Adipose tissue (tissue), 3 donors: Measurements from ENCODE around the gene BRINP2. TPM values are rescaled to one million over a fixed set of nuclear protein-coding genes. Genes with fewer than 3 reads are reported as not detected.

ENCODE experiments used
- polyA plus RNA-seq, 3 donors: library from polyadenylated mRNA; stranded (reverse); fragments of 200-250 nt; gene quantifications; one replicate each; pipeline ENCODE4 v1.2.3, GENCODE V29; 2013
- donor health status: healthy with polysubstance abuse.
- donor health status: Bipolar disorder and iron deficiency.
- donor health status: healthy.

The BRINP2 gene
- polyA plus RNA-seq, 3 donors: 0.10 to 0.16 TPM; not detected in 1

Other genes with a start within 250 kb of the BRINP2 start
- gene ASTN1, start 6.2 kb upstream of the BRINP2 start, polyA plus RNA-seq: under 1 TPM in 2 of 3 donors, not detected in 1; 0.17 to 0.33 TPM